ENCODE measurements around the gene CD180.

CD180 gene

GRCh38 chr5:67133217-67133616 is 63.4 kb downstream of the CD180 start:
- DNase-seq (ENCODE audit: low read depth, low spot score) = no peak
- no peak overlapping the region for H3K27ac ChIP-seq
- H3K9me3 ChIP-seq (ENCODE audit: low read depth, low read length) = no peaks in the 10 kb centered on the region
- H3K9ac ChIP-seq (ENCODE audit: insufficient read length) = no peak overlapping the region
- no peak for TF ChIP-seq EZH2 (IDR thresholded peaks at IDR 0.05)
- TF ChIP-seq POLR2AphosphoS5 (IDR thresholded peaks at IDR 0.05; ENCODE audit: borderline replicate concordance, low read depth, low read length) = no peak
- no peak overlapping the region for H3K4me3 ChIP-seq
- no peaks in the 10 kb centered on the region for H3K36me3 ChIP-seq (ENCODE audit: insufficient read depth, low read length)

- Histone ChIP-seq H3K9me3 (ENCODE audit: low read depth, low read length) (no peaks in the 10 kb centered on the region), H3K36me3 (ENCODE audit: insufficient read depth, low read length) (no peaks in the 10 kb centered on the region), H3K4me3 (no peak overlapping the region), H3K9ac (ENCODE audit: insufficient read length) (no peak overlapping the region), H3K27ac (no peak overlapping the region)
- TF ChIP-seq EZH2 (IDR thresholded peaks at IDR 0.05) = no peak
- TF ChIP-seq FOXP2 (optimal IDR thresholded peaks at IDR 0.05; ENCODE audit: control extremely low read depth, extremely low read length, insufficient read depth) = no peak
- TF ChIP-seq POLR2AphosphoS5 (IDR thresholded peaks at IDR 0.05; ENCODE audit: borderline replicate concordance, low read depth, low read length) = no peak
- no peak for DNase-seq (ENCODE audit: low read depth, low spot score)
Observed at GRCh38 chr5:67129768-67130167, 66.8 kb downstream of the CD180 start.

Data from SK-N-MC (cell line).